PC-3 (cell line): ENCODE results near the gene PLAAT2. TPM values are rescaled to one million over a fixed set of nuclear protein-coding genes. Genes with fewer than 3 reads are reported as not detected.

Experiments
- ATAC-seq: fragments of 200-7000 bp; cut with Tn5 transposase; 2 replicates; pipeline ENCODE4 v1.9.1; 2020; ENCODE audit warnings: mild to moderate bottlenecking, moderate library complexity
- BruUV-seq: library from RNA; stranded (reverse); fragments of 400-500 nt; replicated peaks from 2 replicates; lab custom pipeline; 2021; lab: Mats Ljungman, UMichigan
- CTCF ChIA-PET: fragments of 300-600 bp; sonication (Branson Sonifier 250); formaldehyde crosslinking; loops from one replicate; lab custom pipeline; 2022; ENCODE audit warnings: antibody characterized with exemption; lab: Charles Lee
- POLR2A ChIA-PET: fragments of 300-600 bp; sonication (Branson Sonifier 250); formaldehyde crosslinking; loops from one replicate; lab custom pipeline; 2022; ENCODE audit warnings: antibody characterized with exemption; ENCODE audit not compliant: unreplicated experiment; lab: Charles Lee
- DNase-seq: peaks from one replicate; pipeline ENCODE4 v3.0.0-alpha.2; 2015
- H2AFZ ChIP-seq: fragments of 300-600 bp; sonication (generic); 2 replicates; pipeline ENCODE4 v1.6.0; 2016; ENCODE audit warnings: antibody characterized with exemption, low read length
- H3F3A ChIP-seq: fragments of 300-600 bp; sonication (generic); one replicate; pipeline ENCODE4 v1.6.0; 2017; ENCODE audit warnings: antibody characterized with exemption, low read length, control low read depth, mild to moderate bottlenecking; ENCODE audit not compliant: unreplicated experiment
- H3K27ac ChIP-seq: fragments of 300-600 bp; sonication (generic); 2 replicates; pipeline ENCODE4 v1.5.1; 2016; ENCODE audit warnings: mild to moderate bottlenecking, low read length
- H3K27me3 ChIP-seq: fragments of 300-600 bp; sonication (generic); 2 replicates; pipeline ENCODE4 v1.6.1; 2016; ENCODE audit warnings: low read length, mixed read lengths
- H3K36me3 ChIP-seq: fragments of 300-600 bp; sonication (generic); 2 replicates; pipeline ENCODE4 v1.6.1; 2016; ENCODE audit warnings: low read depth, mixed run types, low read length, mixed read lengths
- H3K4me1 ChIP-seq: fragments of 300-600 bp; sonication (generic); 2 replicates; pipeline ENCODE4 v1.5.1; 2016; ENCODE audit warnings: low read length; ENCODE audit not compliant: insufficient read depth
- H3K4me2 ChIP-seq: fragments of 300-600 bp; sonication (generic); 2 replicates; pipeline ENCODE4 v1.6.0; 2016; ENCODE audit warnings: low read length
- H3K4me3 ChIP-seq: fragments of 300-600 bp; sonication (generic); 2 replicates; pipeline ENCODE4 v1.5.1; 2016; ENCODE audit warnings: mild to moderate bottlenecking, low read length, mixed read lengths
- H3K79me2 ChIP-seq: fragments of 300-600 bp; sonication (generic); 2 replicates; pipeline ENCODE4 v1.6.1; 2017; ENCODE audit warnings: low read length, mixed read lengths
- H3K9ac ChIP-seq: fragments of 300-600 bp; sonication (generic); 2 replicates; pipeline ENCODE4 v1.6.0; 2016; ENCODE audit warnings: mild to moderate bottlenecking, low read length
- H3K9me2 ChIP-seq: fragments of 300-600 bp; sonication (generic); replicated peaks from 2 replicates; pipeline ENCODE4 v1.6.1; 2016; ENCODE audit warnings: mixed run types, low read length, mixed read lengths
- H3K9me3 ChIP-seq: fragments of 300-600 bp; sonication (generic); 2 replicates; pipeline ENCODE4 v1.6.1; 2016; ENCODE audit warnings: low read length, mixed read lengths
- H4K20me1 ChIP-seq: fragments of 300-600 bp; sonication (generic); 2 replicates; pipeline ENCODE4 v1.6.1; 2016; ENCODE audit warnings: low read length, mixed read lengths
- EZH2 ChIP-seq: fragments of 300-600 bp; sonication (generic); IDR thresholded peaks from one replicate; pipeline ENCODE4 v1.6.1; 2017; ENCODE audit warnings: antibody characterized with exemption, mild to moderate bottlenecking, low read length; ENCODE audit not compliant: unreplicated experiment
- EZH2phosphoT487 ChIP-seq: fragments of 300-600 bp; sonication (generic); IDR thresholded peaks from 2 replicates; pipeline ENCODE4 v1.6.1; 2018; ENCODE audit warnings: mild to moderate bottlenecking, antibody characterized with exemption, low read length, borderline replicate concordance
- intact Hi-C: fragments of 100-400 bp; cut with micrococcal nuclease; formaldehyde crosslinking; loops from 2 replicates; pipeline ENCODE4 v1.9.0; 2023
- total RNA-seq: library from RNA; depleted of rRNA; stranded (reverse); fragments of >200 nt; gene quantifications from 2 replicates; pipeline ENCODE4 v1.2.3, GENCODE V29; 2014
- TF ChIP-seq, protein P1 (sequence below): fragments of 300-600 bp; sonication (generic); conservative IDR thresholded peaks from 2 replicates; pipeline ENCODE4 v1.5.1; 2017; ENCODE audit warnings: antibody characterized with exemption, low read depth, mild to moderate bottlenecking, low read length

Gene PLAAT2
- total RNA-seq, 1 experiment from 2014 or later: 5.6 TPM

- H4K20me1 ChIP-seq: no peaks in the 10 kb centered on the region
- H3K27ac ChIP-seq: no peak overlapping the region
- no peaks in the 10 kb centered on the region for H3K9me2 ChIP-seq
- H3K36me3 ChIP-seq: no peaks in the 10 kb centered on the region
- BruUV-seq: no TSS peak
- peak overlapping the region; percentile 77 for H3K4me2 ChIP-seq
- ATAC-seq: peak; percentile 39
- intact Hi-C loops: no loop called here
- H3K4me1 ChIP-seq: peaks cover 20% of the 10 kb centered on the region
- no peaks in the 10 kb centered on the region for H3F3A ChIP-seq
- no peaks in the 10 kb centered on the region for H3K9me3 ChIP-seq
- no peaks in the 10 kb centered on the region for H3K79me2 ChIP-seq
- H3K27me3 ChIP-seq: no peaks in the 10 kb centered on the region
- H2AFZ ChIP-seq: peak overlapping the region; percentile 89
- H3K9ac ChIP-seq: no peak overlapping the region
- CTCF ChIA-PET: no interaction called here
- POLR2A ChIA-PET: no interaction called here
- DNase-seq: no peak
- TF ChIP-seq, protein P1, sequence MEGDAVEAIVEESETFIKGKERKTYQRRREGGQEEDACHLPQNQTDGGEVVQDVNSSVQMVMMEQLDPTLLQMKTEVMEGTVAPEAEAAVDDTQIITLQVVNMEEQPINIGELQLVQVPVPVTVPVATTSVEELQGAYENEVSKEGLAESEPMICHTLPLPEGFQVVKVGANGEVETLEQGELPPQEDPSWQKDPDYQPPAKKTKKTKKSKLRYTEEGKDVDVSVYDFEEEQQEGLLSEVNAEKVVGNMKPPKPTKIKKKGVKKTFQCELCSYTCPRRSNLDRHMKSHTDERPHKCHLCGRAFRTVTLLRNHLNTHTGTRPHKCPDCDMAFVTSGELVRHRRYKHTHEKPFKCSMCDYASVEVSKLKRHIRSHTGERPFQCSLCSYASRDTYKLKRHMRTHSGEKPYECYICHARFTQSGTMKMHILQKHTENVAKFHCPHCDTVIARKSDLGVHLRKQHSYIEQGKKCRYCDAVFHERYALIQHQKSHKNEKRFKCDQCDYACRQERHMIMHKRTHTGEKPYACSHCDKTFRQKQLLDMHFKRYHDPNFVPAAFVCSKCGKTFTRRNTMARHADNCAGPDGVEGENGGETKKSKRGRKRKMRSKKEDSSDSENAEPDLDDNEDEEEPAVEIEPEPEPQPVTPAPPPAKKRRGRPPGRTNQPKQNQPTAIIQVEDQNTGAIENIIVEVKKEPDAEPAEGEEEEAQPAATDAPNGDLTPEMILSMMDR: no peak
- TF ChIP-seq EZH2: no peak
- TF ChIP-seq EZH2phosphoT487: no peak
- H3K4me3 ChIP-seq: peak overlapping the region; percentile 53; the same call in 1 of the 2 replicates
These were observed 25.7 kb downstream of the PLAAT2 start for GRCh38 chr11:63537293-63538101.

GRCh38 chr11:63536669-63537292 lies 26.4 kb downstream of the PLAAT2 start, which contains the start of gene PLAAT4:
Gene PLAAT4 (plus strand): TSS chr11:63536808. CDS start chr11:63536869, 61 bp downstream.
- no peaks in the 10 kb centered on the region for H4K20me1 ChIP-seq
- no peaks in the 10 kb centered on the region for H3K27me3 ChIP-seq
- CTCF ChIA-PET: interaction anchor here (0.6 kb wide), 1 partner anchor 102 kb away, joined by 3 read pairs; no protein-coding TSS in a partner anchor
- H3K9me2 ChIP-seq: no peaks in the 10 kb centered on the region
- peak within 1 kb of the TSS; percentile 77 for H3K4me2 ChIP-seq
- peak; percentile 41 for DNase-seq
- TSS peak; percentile 44 for BruUV-seq
- H2AFZ ChIP-seq: peak within 1 kb of the TSS; percentile 89
- no peaks in the 10 kb centered on the region for H3K36me3 ChIP-seq
- POLR2A ChIA-PET: no interaction called here
- no peaks in the 10 kb centered on the region for H3K9me3 ChIP-seq
- no peak within 1 kb of the TSS for H3K9ac ChIP-seq
- intact Hi-C loops: no loop called here
- peak within 1 kb of the TSS; percentile 53 for H3K4me3 ChIP-seq
- H3K79me2 ChIP-seq: no peaks in the 10 kb centered on the region
- H3K27ac ChIP-seq: no peak within 1 kb of the TSS
- peaks cover 27% of the 10 kb centered on the region for H3K4me1 ChIP-seq
- no peak for TF ChIP-seq EZH2
- TF ChIP-seq, protein P1: no peak
- no peak for TF ChIP-seq EZH2phosphoT487
- ATAC-seq: peak; percentile 61
- no peaks in the 10 kb centered on the region for H3F3A ChIP-seq
